Kidney (tissue), 14 donors: ENCODE data around the gene INAFM2. TPM values are rescaled to one million over a fixed set of nuclear protein-coding genes. Genes with fewer than 3 reads are reported as not detected.

Source experiments
- DNase-seq, 5 donors: peaks; one replicate each; pipeline ENCODE4 v3.0.0-alpha.2; 2013 to 2020
- FAIRE-seq: peaks from 2 replicates; lab custom pipeline; 2012; peaks lifted over from hg19 to GRCh38; lab: Jason Lieb, UNC
- H3K27ac ChIP-seq, 2 donors: one replicate each; pipeline ENCODE4 v1.7.0; 2013; ENCODE audit warnings: low read depth in 2 of 2, low read length in 2 of 2, inconsistent platforms in 1 of 2
- H3K27me3 ChIP-seq: one replicate; pipeline ENCODE4 v1.7.1; 2013; ENCODE audit warnings: low read length, inconsistent platforms; ENCODE audit not compliant: control insufficient read depth, insufficient read depth
- H3K36me3 ChIP-seq, 3 donors: one replicate each; pipeline versions ENCODE4 v1.7.0 to v1.7.1; 2013; ENCODE audit warnings: low read length in 3 of 3, control low read depth in 1 of 3, inconsistent platforms in 1 of 3; ENCODE audit not compliant: insufficient read depth in 3 of 3, control insufficient read depth in 2 of 3
- H3K4me1 ChIP-seq, 3 donors: one replicate each; pipeline versions ENCODE4 v1.7.0 to v1.7.1; 2013; ENCODE audit warnings: low read length in 3 of 3, inconsistent platforms in 1 of 3, low read depth in 1 of 3; ENCODE audit not compliant: control insufficient read depth in 2 of 3, insufficient read depth in 2 of 3
- H3K4me3 ChIP-seq, 3 donors: one replicate each; pipeline versions ENCODE4 v1.7.0 to v1.8.1; 2013; ENCODE audit warnings: low read length in 3 of 3, control low read depth in 1 of 3, inconsistent platforms in 1 of 3
- H3K9ac ChIP-seq, 3 donors: one replicate each; pipeline versions ENCODE4 v1.7.0 to v1.7.1; 2013; ENCODE audit warnings: low read length in 3 of 3, control low read depth in 1 of 3, inconsistent platforms in 1 of 3
- H3K9me3 ChIP-seq, 3 donors: one replicate each; pipeline versions ENCODE4 v1.7.0 to v1.7.1; 2013; ENCODE audit warnings: low read length in 3 of 3, control low read depth in 1 of 3, inconsistent platforms in 1 of 3; ENCODE audit not compliant: control insufficient read depth in 2 of 3, insufficient read depth in 1 of 3
- intact Hi-C: fragments of 100-400 bp; cut with DNase I; formaldehyde crosslinking; loops from one replicate; pipeline ENCODE4 v1.11.1; 2022
- polyA plus RNA-seq: library from polyadenylated mRNA; stranded (reverse); fragments of 350-450 nt; fragmentation: Illumina TruSeq; extraction: RNeasy Lipid Tissue Mini Kit (QIAGEN cat#74804); gene quantifications from one replicate; pipeline ENCODE4 v1.2.3, GENCODE V29; 2014; ENCODE audit warnings: low read depth, low replicate concordance; ENCODE audit not compliant: insufficient read depth
- total RNA-seq: library from RNA; stranded (reverse); fragmentation: NEBNext Ultra II Directional; extraction: Animal tissue kit (Norgen Biotek cat#: 25700); gene quantifications from one replicate; pipeline ENCODE4 v1.2.1, GENCODE V29; 2021
- TF ChIP-seq, protein P1 (sequence below): IDR thresholded peaks from 3 replicates; pipeline ENCODE4 v1.5.1; 2012; ENCODE audit warnings: mild to moderate bottlenecking, moderate library complexity, borderline replicate concordance; ENCODE audit not compliant: insufficient read depth; ENCODE audit errors: extremely low read depth
- donor health status: control.
- donor health status: control.
- donor health status: control.
- donor health status: control.
- donor health status: control.
- donor health status: DM: yes; HTN: yes; CAD: no.
- donor health status: Normal renal cell carcinoma (clear cell type).

The INAFM2 gene
- total and polyA plus RNA-seq, 2 donors from 2014 or later: 14.7 to 21.6 TPM

DNA sequence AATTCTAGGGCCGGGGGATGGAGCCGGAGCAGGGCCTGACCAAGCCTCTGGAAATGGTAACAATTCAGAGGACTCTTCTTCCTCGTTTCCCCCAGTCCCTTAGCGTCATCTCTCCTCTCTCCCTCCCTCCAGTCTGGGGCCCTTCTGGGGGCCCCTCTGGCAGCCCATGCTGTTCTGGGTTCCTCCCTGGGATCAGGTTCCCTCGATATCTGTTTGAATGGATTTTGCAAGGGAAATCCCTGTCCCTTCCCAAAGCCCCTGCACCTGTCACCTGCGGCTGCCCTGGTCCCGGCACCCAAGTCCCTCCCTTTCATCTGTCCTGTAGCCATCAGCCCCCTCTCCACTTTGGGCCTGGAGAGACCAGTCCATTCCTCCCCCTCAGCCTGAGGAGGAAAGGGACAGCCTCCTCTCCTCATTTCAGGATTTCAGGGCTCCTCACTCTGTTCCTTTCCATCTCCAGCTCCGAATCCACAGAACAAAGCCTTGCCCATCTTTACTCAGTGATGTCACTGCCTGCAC is 14.1 kb upstream of the INAFM2 start:
- Histone ChIP-seq H3K9me3 (no peaks in the 10 kb centered on the region), H3K27me3 (no peaks in the 10 kb centered on the region), H3K9ac (no peak overlapping the region), H3K4me1 (peaks cover 0 to 3% (median 0%) of the 10 kb centered on the region in 3 donors), H3K27ac (no peak overlapping the region), H3K4me3 (no peak overlapping the region), H3K36me3 (no peaks in the 10 kb centered on the region)
- FAIRE-seq (no peak), DNase-seq (no peak)
- TF ChIP-seq, protein P1, sequence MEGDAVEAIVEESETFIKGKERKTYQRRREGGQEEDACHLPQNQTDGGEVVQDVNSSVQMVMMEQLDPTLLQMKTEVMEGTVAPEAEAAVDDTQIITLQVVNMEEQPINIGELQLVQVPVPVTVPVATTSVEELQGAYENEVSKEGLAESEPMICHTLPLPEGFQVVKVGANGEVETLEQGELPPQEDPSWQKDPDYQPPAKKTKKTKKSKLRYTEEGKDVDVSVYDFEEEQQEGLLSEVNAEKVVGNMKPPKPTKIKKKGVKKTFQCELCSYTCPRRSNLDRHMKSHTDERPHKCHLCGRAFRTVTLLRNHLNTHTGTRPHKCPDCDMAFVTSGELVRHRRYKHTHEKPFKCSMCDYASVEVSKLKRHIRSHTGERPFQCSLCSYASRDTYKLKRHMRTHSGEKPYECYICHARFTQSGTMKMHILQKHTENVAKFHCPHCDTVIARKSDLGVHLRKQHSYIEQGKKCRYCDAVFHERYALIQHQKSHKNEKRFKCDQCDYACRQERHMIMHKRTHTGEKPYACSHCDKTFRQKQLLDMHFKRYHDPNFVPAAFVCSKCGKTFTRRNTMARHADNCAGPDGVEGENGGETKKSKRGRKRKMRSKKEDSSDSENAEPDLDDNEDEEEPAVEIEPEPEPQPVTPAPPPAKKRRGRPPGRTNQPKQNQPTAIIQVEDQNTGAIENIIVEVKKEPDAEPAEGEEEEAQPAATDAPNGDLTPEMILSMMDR: no peak
- intact Hi-C loops: no loop called here

DNA sequence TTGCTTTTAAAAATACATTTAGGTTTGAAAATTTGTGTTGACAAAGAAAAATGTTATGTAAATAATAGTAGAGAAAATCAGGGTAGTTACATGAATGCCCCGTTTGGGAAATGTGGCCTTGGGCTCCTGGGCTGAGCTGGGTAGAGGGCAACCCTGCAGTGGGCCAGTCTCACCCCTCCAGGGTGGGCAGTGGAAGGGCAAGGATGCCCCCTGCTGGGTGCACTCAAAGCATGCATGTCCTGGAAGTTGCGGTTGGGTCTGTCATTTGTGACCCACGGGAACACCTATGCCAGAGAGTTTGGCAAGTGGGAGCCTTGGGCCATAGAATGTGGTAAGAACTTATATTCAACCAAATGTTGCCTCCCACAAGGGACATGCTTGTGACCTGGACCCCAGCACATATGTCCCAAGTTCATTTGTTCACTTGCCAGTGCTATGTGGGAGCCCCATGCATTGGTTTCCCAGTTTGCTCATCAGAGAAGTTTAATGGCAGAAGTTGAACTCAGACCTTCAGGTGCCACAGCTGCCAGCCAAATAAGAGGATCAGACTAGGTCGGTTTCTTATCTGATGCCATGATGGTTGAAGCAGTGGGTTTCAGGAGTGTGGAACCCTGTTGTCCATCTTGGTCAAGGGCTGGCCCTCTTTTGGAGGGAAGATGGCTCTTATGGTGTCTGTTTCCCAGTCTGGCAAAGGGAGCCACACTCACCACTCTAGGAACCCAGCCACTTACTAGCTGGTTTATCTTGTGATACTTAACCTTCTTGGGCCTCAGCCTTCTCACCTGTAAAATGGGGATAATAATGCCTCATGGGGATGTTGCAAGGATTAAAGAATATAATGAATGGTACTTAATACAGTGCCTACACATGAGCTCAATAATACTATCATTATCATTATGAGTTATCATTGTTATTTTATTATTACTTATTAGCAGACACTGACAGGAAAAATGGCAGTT is 13.2 kb upstream of the INAFM2 start:
- Histone ChIP-seq H3K9ac (no peak overlapping the region), H3K27me3 (no peaks in the 10 kb centered on the region), H3K9me3 (no peaks in the 10 kb centered on the region), H3K36me3 (no peaks in the 10 kb centered on the region), H3K27ac (no peak overlapping the region), H3K4me3 (no peak overlapping the region), H3K4me1 (peaks cover 0 to 3% (median 0%) of the 10 kb centered on the region in 3 donors)
- TF ChIP-seq, protein P1: peak; percentile 74
- peak; percentile 61 to 80 (median 71) for DNase-seq
- FAIRE-seq: no peak
- intact Hi-C loops: no loop called here

DNA sequence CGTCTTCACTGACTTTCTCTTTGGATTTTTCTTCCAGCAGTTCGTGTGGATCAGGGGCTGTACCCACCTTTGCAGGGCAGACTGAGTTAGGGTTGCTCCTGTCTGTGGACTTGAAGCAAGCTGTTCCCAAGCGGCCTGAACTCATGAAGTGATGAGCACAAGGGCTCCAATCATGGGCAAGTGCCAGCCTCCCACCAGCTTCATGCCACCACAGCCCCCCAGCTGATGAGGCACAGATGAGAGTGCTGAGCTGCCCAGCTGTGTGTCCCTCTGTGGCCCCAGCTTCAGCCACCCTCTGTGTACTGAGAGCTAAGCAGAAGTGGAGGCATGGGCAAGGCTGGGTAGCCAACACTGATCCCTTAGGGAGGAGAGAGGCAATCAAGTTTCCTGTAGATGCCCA is 12.5 kb upstream of the INAFM2 start:
- Histone ChIP-seq H3K36me3 (no peaks in the 10 kb centered on the region), H3K4me1 (peaks cover 0 to 3% (median 0%) of the 10 kb centered on the region in 3 donors), H3K4me3 (no peak overlapping the region), H3K9ac (no peak overlapping the region), H3K27ac (no peak overlapping the region), H3K27me3 (no peaks in the 10 kb centered on the region), H3K9me3 (no peaks in the 10 kb centered on the region)
- intact Hi-C loops: no loop called here
- FAIRE-seq (no peak), DNase-seq (no peak)
- TF ChIP-seq, protein P1: no peak
